Measurements from ENCODE around the gene MRPL18. TPM values are rescaled to one million over a fixed set of nuclear protein-coding genes. Genes with fewer than 3 reads are reported as not detected.
"Not testable (repeated sequence)": the region's sequence is repeated elsewhere in the genome, so short reads cannot be mapped to it uniquely, and the experiment has no call there.

MRPL18 gene
- polyA plus RNA-seq: 10 to 100 TPM; 50.4 to 92.5 (median 60.5) TPM

GRCh38 chr6:159790149-159790955 is at the start of gene MRPL18:
TSS of gene MRPL18 (plus strand) at chr6:159790467. CDS start at chr6:159790588, 121 bp downstream.
- H3K27ac Mint-ChIP-seq: peak within 1 kb of the TSS; percentile 95 to 99 (median 98)
- H3K4me3 Mint-ChIP-seq: peak within 1 kb of the TSS; percentile 98 to 100 (median 100)
- H3K4me1 Mint-ChIP-seq: peaks cover 44 to 84% of the 10 kb centered on the region in 2 donors
- H3K36me3 Mint-ChIP-seq: peaks cover 4 to 29% (median 7%) of the 10 kb centered on the region in 3 donors
- peaks cover 7 to 11% (median 8%) of the 10 kb centered on the region in 3 donors for H3K27me3 Mint-ChIP-seq (ENCODE audit: low read depth in 3 of 3)
- no peaks in the 10 kb centered on the region for H3K9me3 Mint-ChIP-seq
- DNase-seq: peak; percentile 85 to 89 (median 87)

GRCh38 chr6:159742165-159742564 is 48.1 kb upstream of the MRPL18 start:
- H3K9me3 Mint-ChIP-seq: no peaks in the 10 kb centered on the region

GRCh38 chr6:159745081-159745480 is 45.2 kb upstream of the MRPL18 start:
- Mint-ChIP-seq H3K4me3 (no peak overlapping the region), H3K4me1 (peaks cover 8 to 23% of the 10 kb centered on the region in 2 donors), H3K36me3 (peaks cover 23 to 63% (median 51%) of the 10 kb centered on the region in 3 donors), H3K27ac (peak overlapping the region in 4 of 6 donors; percentile 1 to 60 (median 38)), H3K9me3 (no peaks in the 10 kb centered on the region), H3K27me3 (ENCODE audit: low read depth in 3 of 3) (no peaks in the 10 kb centered on the region)
- no peak for DNase-seq

More at GRCh38 chr6:159742165-159742564, 48.1 kb upstream of the MRPL18 start:
- no peak overlapping the region for H3K4me3 Mint-ChIP-seq
- peak overlapping the region in 1 of 6 donors; percentile 57 for H3K27ac Mint-ChIP-seq
- H3K36me3 Mint-ChIP-seq: peaks cover 15 to 45% (median 38%) of the 10 kb centered on the region in 3 donors
- peaks cover 0 to 1% (median 0%) of the 10 kb centered on the region in 3 donors for H3K27me3 Mint-ChIP-seq (ENCODE audit: low read depth in 3 of 3)
- peaks cover 20 to 49% of the 10 kb centered on the region in 2 donors for H3K4me1 Mint-ChIP-seq
- no peak for DNase-seq

- Mint-ChIP-seq H3K9me3 (no peaks in the 10 kb centered on the region), H3K27ac (no peak overlapping the region), H3K4me1 (peaks cover 5 to 9% of the 10 kb centered on the region in 2 donors), H3K36me3 (peaks cover 23 to 56% (median 42%) of the 10 kb centered on the region in 3 donors), H3K27me3 (ENCODE audit: low read depth in 3 of 3) (no peaks in the 10 kb centered on the region), H3K4me3 (no peak overlapping the region)
- DNase-seq: no peak
These were observed 43.5 kb upstream of the MRPL18 start for GRCh38 chr6:159746759-159747158.

GRCh38 chr6:159748127-159748526 is 42.1 kb upstream of the MRPL18 start:
- not testable (repeated sequence) for H3K4me3 Mint-ChIP-seq; H3K27me3 Mint-ChIP-seq (ENCODE audit: low read depth in 3 of 3); H3K9me3 Mint-ChIP-seq; DNase-seq; H3K4me1 Mint-ChIP-seq
- H3K27ac Mint-ChIP-seq: peak overlapping the region in 1 of 6 donors; percentile 23
- H3K36me3 Mint-ChIP-seq: peaks cover 23 to 57% (median 40%) of the 10 kb centered on the region in 3 donors

- Mint-ChIP-seq H3K36me3 (peaks cover 17 to 46% (median 29%) of the 10 kb centered on the region in 3 donors), H3K4me3 (no peak overlapping the region), H3K4me1 (peaks cover 2 to 8% of the 10 kb centered on the region in 2 donors), H3K27me3 (ENCODE audit: low read depth in 3 of 3) (peaks cover 0 to 8% (median 0%) of the 10 kb centered on the region in 3 donors), H3K27ac (peak overlapping the region in 1 of 6 donors; percentile 12), H3K9me3 (no peaks in the 10 kb centered on the region)
- no peak for DNase-seq
These were observed 38.8 kb upstream of the MRPL18 start for GRCh38 chr6:159751448-159751847.

- Mint-ChIP-seq H3K36me3 (peaks cover 17 to 48% (median 29%) of the 10 kb centered on the region in 3 donors), H3K27me3 (ENCODE audit: low read depth in 3 of 3) (peaks cover 0 to 8% (median 0%) of the 10 kb centered on the region in 3 donors), H3K27ac (peak overlapping the region in 2 of 6 donors; percentile 17 to 24), H3K4me1 (peaks cover 2 to 8% of the 10 kb centered on the region in 2 donors), H3K4me3 (no peak overlapping the region), H3K9me3 (no peaks in the 10 kb centered on the region)
- DNase-seq: no peak
These were observed 37.0 kb upstream of the MRPL18 start for GRCh38 chr6:159753081-159753872.

GRCh38 chr6:159754401-159754800 is 35.9 kb upstream of the MRPL18 start:
- Mint-ChIP-seq H3K27me3 (ENCODE audit: low read depth in 3 of 3) (peaks cover 0 to 8% (median 0%) of the 10 kb centered on the region in 3 donors), H3K27ac (peak overlapping the region in 1 of 6 donors; percentile 23), H3K4me3 (no peak overlapping the region), H3K36me3 (peaks cover 20 to 40% (median 22%) of the 10 kb centered on the region in 3 donors), H3K9me3 (no peaks in the 10 kb centered on the region), H3K4me1 (peaks cover 2 to 8% of the 10 kb centered on the region in 2 donors)
- DNase-seq: no peak

GRCh38 chr6:159754959-159755914 is 35.0 kb upstream of the MRPL18 start:
- peak overlapping the region; percentile 2 to 63 (median 42) for H3K27ac Mint-ChIP-seq

GRCh38 chr6:159756508-159756907 is 33.8 kb upstream of the MRPL18 start:
- no peak for DNase-seq
- H3K9me3 Mint-ChIP-seq: no peaks in the 10 kb centered on the region
- peaks cover 18 to 30% (median 18%) of the 10 kb centered on the region in 3 donors for H3K36me3 Mint-ChIP-seq
- peaks cover 16 to 26% of the 10 kb centered on the region in 2 donors for H3K4me1 Mint-ChIP-seq
- no peak overlapping the region for H3K4me3 Mint-ChIP-seq
- peaks cover 3 to 16% (median 10%) of the 10 kb centered on the region in 3 donors for H3K27me3 Mint-ChIP-seq (ENCODE audit: low read depth in 3 of 3)
- H3K27ac Mint-ChIP-seq: no peak overlapping the region

More at GRCh38 chr6:159754959-159755914, 35.0 kb upstream of the MRPL18 start:
- no peak for DNase-seq
- H3K9me3 Mint-ChIP-seq: no peaks in the 10 kb centered on the region
- H3K4me1 Mint-ChIP-seq: peaks cover 4 to 14% of the 10 kb centered on the region in 2 donors
- H3K36me3 Mint-ChIP-seq: peaks cover 18 to 33% (median 18%) of the 10 kb centered on the region in 3 donors
- H3K4me3 Mint-ChIP-seq: no peak overlapping the region
- H3K27me3 Mint-ChIP-seq (ENCODE audit: low read depth in 3 of 3): peaks cover 0 to 12% (median 0%) of the 10 kb centered on the region in 3 donors

GRCh38 chr6:159758031-159759001 is 32.0 kb upstream of the MRPL18 start:
- H3K36me3 Mint-ChIP-seq: peaks cover 15 to 27% (median 16%) of the 10 kb centered on the region in 3 donors
- no peak for DNase-seq
- H3K9me3 Mint-ChIP-seq: no peaks in the 10 kb centered on the region
- H3K27ac Mint-ChIP-seq: peak overlapping the region; percentile 28 to 78 (median 60)
- peaks cover 26 to 35% of the 10 kb centered on the region in 2 donors for H3K4me1 Mint-ChIP-seq
- H3K4me3 Mint-ChIP-seq: no peak overlapping the region
- peaks cover 10 to 23% (median 22%) of the 10 kb centered on the region in 3 donors for H3K27me3 Mint-ChIP-seq (ENCODE audit: low read depth in 3 of 3)

- H3K9me3 Mint-ChIP-seq: no peaks in the 10 kb centered on the region
- H3K27me3 Mint-ChIP-seq (ENCODE audit: low read depth in 3 of 3): peaks cover 10 to 23% (median 22%) of the 10 kb centered on the region in 3 donors
- peaks cover 27 to 35% of the 10 kb centered on the region in 2 donors for H3K4me1 Mint-ChIP-seq
- peak overlapping the region; percentile 2 to 57 (median 30) for H3K4me3 Mint-ChIP-seq
- DNase-seq: no peak
- peaks cover 14 to 23% (median 15%) of the 10 kb centered on the region in 3 donors for H3K36me3 Mint-ChIP-seq
- H3K27ac Mint-ChIP-seq: peak overlapping the region; percentile 53 to 97 (median 78)
These were observed 30.6 kb upstream of the MRPL18 start for GRCh38 chr6:159759645-159760044.
